ENCODE data around the gene CALB2. TPM values are rescaled to one million over a fixed set of nuclear protein-coding genes. Genes with fewer than 3 reads are reported as not detected.

The CALB2 gene
- total RNA-seq, 1 experiment from 2014 or later: 62.7 TPM

- DNase-seq (ENCODE audit: low spot score): no peak
Measured at GRCh38 chr16:71387045-71387871, 28.7 kb downstream of the CALB2 start.

- DNase-seq (ENCODE audit: low spot score): no peak
Measured at GRCh38 chr16:71389330-71389729, 30.8 kb downstream of the CALB2 start.

- DNase-seq (ENCODE audit: low spot score): no peak
Measured at GRCh38 chr16:71396594-71396993, 38.1 kb downstream of the CALB2 start.

GRCh38 chr16:71399801-71400563 is 41.5 kb downstream of the CALB2 start:
- DNase-seq (ENCODE audit: low spot score): no peak

- DNase-seq (ENCODE audit: low spot score): no peak
Measured at GRCh38 chr16:71402007-71402406, 43.5 kb downstream of the CALB2 start.

- no peak for DNase-seq (ENCODE audit: low spot score)
Measured at GRCh38 chr16:71402674-71403073, 44.2 kb downstream of the CALB2 start.

- DNase-seq (ENCODE audit: low spot score): no peak
Measured at GRCh38 chr16:71404364-71404763, 45.8 kb downstream of the CALB2 start.

- DNase-seq (ENCODE audit: low spot score): no peak
Measured at GRCh38 chr16:71406316-71406715, 47.8 kb downstream of the CALB2 start.

GRCh38 chr16:71406724-71407123 is 48.2 kb downstream of the CALB2 start:
- DNase-seq (ENCODE audit: low spot score): no peak

GRCh38 chr16:71407731-71408130 is 49.2 kb downstream of the CALB2 start:
- no peak for DNase-seq (ENCODE audit: low spot score)

- no peak for DNase-seq (ENCODE audit: low spot score)
Measured at GRCh38 chr16:71408536-71408935, 50.0 kb downstream of the CALB2 start.

- DNase-seq (ENCODE audit: low spot score): no peak
Measured at GRCh38 chr16:71409011-71409775, 50.7 kb downstream of the CALB2 start.

GRCh38 chr16:71410146-71410545 is 51.6 kb downstream of the CALB2 start:
- no peak for DNase-seq (ENCODE audit: low spot score)

GRCh38 chr16:71412270-71413160 is 54.0 kb downstream of the CALB2 start:
- peak; percentile 94 for DNase-seq (ENCODE audit: low spot score)

- DNase-seq (ENCODE audit: low spot score): no peak
Measured at GRCh38 chr16:71413341-71413740, 54.8 kb downstream of the CALB2 start.

- DNase-seq (ENCODE audit: low spot score): no peak
Measured at GRCh38 chr16:71414038-71414437, 55.5 kb downstream of the CALB2 start.

- peak; percentile 70 for DNase-seq (ENCODE audit: low spot score)
Measured at GRCh38 chr16:71421911-71422310, 63.4 kb downstream of the CALB2 start.

- DNase-seq (ENCODE audit: low spot score): no peak
Measured at GRCh38 chr16:71423016-71423415, 64.5 kb downstream of the CALB2 start.

GRCh38 chr16:71423865-71424264 is 65.3 kb downstream of the CALB2 start:
- DNase-seq (ENCODE audit: low spot score): no peak

- no peak for DNase-seq (ENCODE audit: low spot score)
Measured at GRCh38 chr16:71424626-71425025, 66.1 kb downstream of the CALB2 start.

- no peak for DNase-seq (ENCODE audit: low spot score)
Measured at GRCh38 chr16:71425746-71426068, 67.2 kb downstream of the CALB2 start.
